Endothelial cell (in vitro differentiated cells): Measurements from ENCODE around the gene FLYWCH1. TPM values are rescaled to one million over a fixed set of nuclear protein-coding genes. Genes with fewer than 3 reads are reported as not detected.

Source experiments
- DNase-seq: peaks from one replicate; pipeline ENCODE4 v3.0.0; 2021; ENCODE audit warnings: low spot score
- H3K27ac Mint-ChIP-seq: one replicate; pipeline ENCODE4 v1.8.0; 2021; ENCODE audit warnings: mixed read lengths, inconsistent platforms; ENCODE audit not compliant: unreplicated experiment
- H3K27me3 Mint-ChIP-seq: one replicate; pipeline ENCODE4 v1.8.0; 2021; ENCODE audit warnings: mild to moderate bottlenecking, moderate library complexity, mixed read lengths, inconsistent platforms; ENCODE audit not compliant: unreplicated experiment
- H3K36me3 Mint-ChIP-seq: one replicate; pipeline ENCODE4 v1.8.0; 2021; ENCODE audit warnings: mild to moderate bottlenecking, low read depth, mixed read lengths, inconsistent platforms; ENCODE audit not compliant: unreplicated experiment
- H3K4me1 Mint-ChIP-seq: one replicate; pipeline ENCODE4 v1.8.0; 2021; ENCODE audit warnings: mild to moderate bottlenecking, mixed read lengths, inconsistent platforms; ENCODE audit not compliant: unreplicated experiment
- H3K4me3 Mint-ChIP-seq: one replicate; pipeline ENCODE4 v1.8.0; 2021; ENCODE audit warnings: mild to moderate bottlenecking, mixed read lengths, inconsistent platforms; ENCODE audit not compliant: unreplicated experiment
- H3K9me3 Mint-ChIP-seq: one replicate; pipeline ENCODE4 v1.8.0; 2021; ENCODE audit warnings: mixed read lengths, inconsistent platforms; ENCODE audit not compliant: unreplicated experiment
- CTCF ChIP-seq: fragments of 200-600 bp; sonication (generic); IDR thresholded peaks from one replicate; pipeline ENCODE4 v1.5.0; 2021; ENCODE audit warnings: antibody characterized with exemption; ENCODE audit not compliant: unreplicated experiment
- total RNA-seq: library from RNA; stranded (reverse); fragmentation: NEBNext Ultra II Directional; extraction: Animal tissue kit (Norgen Biotek cat#: 25700); gene quantifications from one replicate; pipeline ENCODE4 v1.2.1, GENCODE V29; 2021; ENCODE audit not compliant: unreplicated experiment

Gene FLYWCH1
- total RNA-seq, 1 donor from 2014 or later, result 50.8 TPM

DNA sequence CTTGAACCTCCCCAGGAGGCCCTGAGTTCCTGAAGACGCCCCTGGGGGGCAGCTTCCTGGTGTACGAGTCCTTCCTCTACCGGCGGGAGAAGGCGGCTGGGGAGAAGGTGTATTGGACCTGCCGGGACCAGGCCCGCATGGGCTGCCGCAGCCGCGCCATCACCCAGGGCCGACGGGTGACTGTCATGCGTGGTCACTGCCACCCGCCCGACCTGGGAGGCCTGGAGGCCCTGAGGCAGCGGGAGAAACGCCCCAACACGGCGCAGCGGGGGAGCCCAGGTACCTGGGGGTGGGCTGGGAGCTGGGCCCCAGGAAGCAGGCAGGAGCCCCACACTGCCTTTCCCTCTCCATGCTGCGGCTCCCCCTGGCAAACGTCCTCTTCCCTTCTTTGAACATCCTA is 22.0 kb downstream of the FLYWCH1 start:
- H3K27ac Mint-ChIP-seq, result no peak overlapping the region
- peaks cover 18% of the 10 kb centered on the region for H3K36me3 Mint-ChIP-seq
- no peak for DNase-seq
- no peaks in the 10 kb centered on the region for H3K4me1 Mint-ChIP-seq
- no peak overlapping the region for H3K4me3 Mint-ChIP-seq
- TF ChIP-seq CTCF, result no peak
- H3K27me3 Mint-ChIP-seq, result peaks cover 12% of the 10 kb centered on the region
- no peaks in the 10 kb centered on the region for H3K9me3 Mint-ChIP-seq

- H3K4me3 Mint-ChIP-seq, result peak overlapping the region; percentile 72
- H3K4me1 Mint-ChIP-seq, result no peaks in the 10 kb centered on the region
- no peaks in the 10 kb centered on the region for H3K9me3 Mint-ChIP-seq
- H3K27me3 Mint-ChIP-seq, result peaks cover 12% of the 10 kb centered on the region
- H3K27ac Mint-ChIP-seq, result peak overlapping the region; percentile 57
- H3K36me3 Mint-ChIP-seq, result peaks cover 18% of the 10 kb centered on the region
- no peak for TF ChIP-seq CTCF
- no peak for DNase-seq
Observed at GRCh38 chr16:2934450-2934849, 22.7 kb downstream of the FLYWCH1 start.

GRCh38 chr16:2936436-2937011 is 24.8 kb downstream of the FLYWCH1 start:
- H3K27me3 Mint-ChIP-seq, result peaks cover 9% of the 10 kb centered on the region
- no peak for DNase-seq

GRCh38 chr16:2937170-2937569 is 25.4 kb downstream of the FLYWCH1 start:
- Mint-ChIP-seq H3K27ac (no peak overlapping the region), H3K9me3 (no peaks in the 10 kb centered on the region), H3K4me1 (no peaks in the 10 kb centered on the region), H3K36me3 (peaks cover 22% of the 10 kb centered on the region), H3K27me3 (peaks cover 9% of the 10 kb centered on the region), H3K4me3 (no peak overlapping the region)
- no peak for TF ChIP-seq CTCF
- no peak for DNase-seq

More at GRCh38 chr16:2936436-2937011, 24.8 kb downstream of the FLYWCH1 start:
- H3K4me3 Mint-ChIP-seq, result no peak overlapping the region
- no peak overlapping the region for H3K27ac Mint-ChIP-seq
- H3K36me3 Mint-ChIP-seq, result peaks cover 22% of the 10 kb centered on the region
- H3K9me3 Mint-ChIP-seq, result no peaks in the 10 kb centered on the region
- no peaks in the 10 kb centered on the region for H3K4me1 Mint-ChIP-seq
- no peak for TF ChIP-seq CTCF

GRCh38 chr16:2938206-2938605 is 26.5 kb downstream of the FLYWCH1 start:
- no peak overlapping the region for H3K4me3 Mint-ChIP-seq
- no peaks in the 10 kb centered on the region for H3K4me1 Mint-ChIP-seq
- TF ChIP-seq CTCF, result no peak
- H3K36me3 Mint-ChIP-seq, result peaks cover 23% of the 10 kb centered on the region
- DNase-seq, result no peak
- H3K27me3 Mint-ChIP-seq, result peaks cover 7% of the 10 kb centered on the region
- no peak overlapping the region for H3K27ac Mint-ChIP-seq
- H3K9me3 Mint-ChIP-seq, result no peaks in the 10 kb centered on the region
